NCI-H187 treated with DMSO at 0.1 percent for 48 hours (cell line): ENCODE measurements around the gene ZAP70.
A peak's percentile ranks its signal among the peaks of the same experiment; 100 is the strongest.
"Not testable (repeated sequence)": the region's sequence is repeated elsewhere in the genome, so short reads cannot be mapped to it uniquely, and the experiment has no call there.

Experiments used
- DNase-seq: peaks from one replicate; lab custom pipeline; 2025; lab: John Stamatoyannopoulos, UW

The ZAP70 gene

DNA sequence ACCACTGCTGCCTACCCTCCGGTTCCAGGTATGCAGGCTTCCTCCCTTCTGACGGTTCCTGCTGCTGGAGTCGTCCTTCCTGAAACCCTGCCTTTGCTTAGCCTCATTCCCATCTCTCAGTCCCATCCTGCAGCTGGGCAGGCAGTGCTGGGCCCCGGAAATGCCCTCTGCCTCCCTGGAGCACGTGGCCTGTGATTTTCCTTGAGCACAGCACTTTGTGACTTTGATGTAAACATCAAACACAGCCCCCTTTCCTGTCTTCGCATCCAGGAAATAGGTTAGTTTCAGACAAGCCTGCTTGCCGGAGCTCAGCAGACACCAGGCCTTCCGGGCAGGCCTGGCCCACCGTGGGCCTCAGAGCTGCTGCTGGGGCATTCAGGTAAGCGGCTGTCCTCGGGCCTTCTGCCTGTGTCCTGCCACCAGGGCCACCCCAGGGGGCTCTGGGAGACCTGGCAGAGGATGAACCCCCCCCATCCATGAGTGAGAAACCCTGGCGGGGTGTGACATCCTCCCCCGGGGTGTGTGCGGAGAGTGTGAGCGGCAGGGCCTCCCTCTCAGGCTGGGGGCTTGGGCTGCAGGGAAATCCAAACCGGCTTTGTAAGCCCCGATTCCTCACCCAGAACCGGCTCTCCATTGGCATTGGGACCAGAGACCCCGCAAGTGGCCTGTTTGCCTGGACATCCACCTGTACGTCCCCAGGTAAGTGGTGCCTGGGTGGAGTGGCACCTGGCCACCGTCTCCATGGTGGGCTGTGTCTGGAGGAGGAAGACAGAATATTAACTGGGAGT is at the start of gene ZAP70:
Gene ZAP70, plus strand, starts transcription at position 281 of the 788 bp plus-strand sequence. CDS start 10,461 bp downstream, outside the sequence.
- no peak for DNase-seq

- no peak for DNase-seq
These were observed 49.8 kb upstream of the ZAP70 start for GRCh38 chr2:97663626-97663961.

DNA sequence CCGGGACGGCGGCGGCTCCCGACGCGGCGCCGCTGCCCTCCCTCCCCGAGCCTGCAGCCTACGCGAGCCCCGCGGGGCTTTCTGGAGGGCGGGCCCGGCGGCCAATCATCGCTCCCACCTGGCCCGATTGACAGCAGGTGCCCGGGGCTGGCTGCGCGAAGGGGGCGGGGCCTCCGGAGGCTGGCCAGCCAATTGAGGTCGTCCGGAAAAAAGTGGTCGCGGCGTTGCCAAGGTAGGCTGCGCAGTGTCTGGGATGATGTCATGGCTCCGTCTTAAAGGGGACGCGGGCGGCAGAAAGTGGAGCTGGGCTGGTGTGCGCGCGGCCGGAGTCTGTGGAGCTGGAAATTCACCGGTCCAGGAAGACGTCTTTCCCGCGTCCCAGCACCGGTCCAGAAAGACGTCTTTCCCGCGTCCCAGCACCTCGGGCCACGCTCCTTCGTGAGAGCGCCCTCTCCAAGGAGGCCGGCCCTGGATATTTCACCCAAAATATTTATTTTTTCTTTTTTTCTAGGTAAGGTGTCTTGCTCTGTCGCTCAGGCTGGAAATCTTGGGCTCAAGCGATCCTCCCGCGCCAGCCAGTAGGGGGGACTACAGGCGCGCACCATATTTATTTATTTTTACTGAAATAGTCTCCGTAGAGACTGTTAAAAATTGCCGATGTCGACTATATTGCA is 49.3 kb upstream of the ZAP70 start, which contains the start of gene ACTR1B:
Gene ACTR1B, minus strand, starts transcription at position 83 of the 674 bp plus-strand sequence. CDS start 154 bp downstream, outside the sequence.
- DNase-seq = peak; percentile 95

DNA sequence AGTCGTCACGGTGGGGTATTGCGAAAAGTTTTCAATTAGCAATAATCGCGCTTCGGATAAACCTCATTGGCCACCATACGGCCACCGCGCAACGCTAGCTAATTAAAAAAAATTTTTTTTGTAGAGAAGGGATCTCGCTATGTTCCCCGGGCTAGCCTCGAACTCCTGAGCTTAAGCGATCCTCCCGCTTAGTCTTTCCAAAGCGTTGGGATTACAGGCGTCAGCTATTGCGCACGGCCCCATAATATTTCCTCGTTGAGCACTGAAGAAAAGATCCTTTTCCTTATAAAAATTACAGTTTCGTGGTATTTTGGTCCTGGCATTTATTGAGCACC is 48.8 kb upstream of the ZAP70 start:
- no peak for DNase-seq

GRCh38 chr2:97669448-97669847 is 43.9 kb upstream of the ZAP70 start, which contains the start of gene C2orf92:
TSS of gene C2orf92 (plus strand) at chr2:97669713. CDS start at chr2:97669789, 76 bp downstream.
- no peak for DNase-seq

DNA sequence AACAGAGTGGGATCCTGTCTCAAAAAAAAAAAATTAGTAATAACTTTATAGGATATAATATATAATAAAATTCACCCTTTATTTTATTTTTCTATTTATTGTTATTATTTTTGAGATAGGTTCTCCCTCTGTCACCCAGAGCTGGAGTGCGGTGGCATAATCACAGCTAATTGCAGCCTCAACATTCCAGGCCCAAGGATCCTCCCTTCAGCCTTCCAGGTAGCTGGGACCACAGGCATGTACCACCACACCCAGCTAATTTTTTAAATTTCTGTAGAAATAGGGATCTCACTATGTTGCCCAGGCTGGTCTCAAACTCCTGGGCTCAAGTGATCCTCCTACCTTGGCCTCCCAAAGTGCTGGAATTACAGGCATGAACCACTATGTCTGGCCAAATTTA is 42.9 kb upstream of the ZAP70 start:
- no peak for DNase-seq

- DNase-seq = no peak
These were observed 41.9 kb upstream of the ZAP70 start for GRCh38 chr2:97671526-97671925.

DNA sequence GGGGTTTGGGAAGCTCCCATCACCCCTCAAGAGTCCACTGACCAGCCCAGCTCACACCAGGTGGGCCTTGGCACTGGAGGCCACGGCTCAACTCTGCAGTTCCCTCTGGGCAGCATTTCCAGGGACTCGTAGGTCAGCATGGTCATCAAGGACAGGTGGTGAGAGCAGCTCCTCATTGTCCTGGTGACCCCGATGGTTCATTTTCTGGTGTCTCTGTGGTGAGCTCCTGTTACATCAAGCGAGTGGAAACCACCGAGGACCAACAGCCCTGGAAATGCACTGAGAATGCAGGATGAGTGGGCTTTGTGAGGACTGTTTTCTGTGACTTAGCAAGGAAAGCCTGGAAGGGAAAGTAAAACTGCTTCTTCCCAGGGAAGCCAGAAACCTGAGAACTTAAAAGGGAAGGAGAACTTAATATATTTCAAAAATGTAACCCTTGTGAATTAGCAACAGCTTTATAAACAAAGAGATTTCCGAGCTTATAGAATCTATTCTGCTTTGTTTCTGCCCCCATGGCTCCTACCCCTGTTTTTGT is 40.7 kb upstream of the ZAP70 start:
- DNase-seq = not testable (repeated sequence)

DNA sequence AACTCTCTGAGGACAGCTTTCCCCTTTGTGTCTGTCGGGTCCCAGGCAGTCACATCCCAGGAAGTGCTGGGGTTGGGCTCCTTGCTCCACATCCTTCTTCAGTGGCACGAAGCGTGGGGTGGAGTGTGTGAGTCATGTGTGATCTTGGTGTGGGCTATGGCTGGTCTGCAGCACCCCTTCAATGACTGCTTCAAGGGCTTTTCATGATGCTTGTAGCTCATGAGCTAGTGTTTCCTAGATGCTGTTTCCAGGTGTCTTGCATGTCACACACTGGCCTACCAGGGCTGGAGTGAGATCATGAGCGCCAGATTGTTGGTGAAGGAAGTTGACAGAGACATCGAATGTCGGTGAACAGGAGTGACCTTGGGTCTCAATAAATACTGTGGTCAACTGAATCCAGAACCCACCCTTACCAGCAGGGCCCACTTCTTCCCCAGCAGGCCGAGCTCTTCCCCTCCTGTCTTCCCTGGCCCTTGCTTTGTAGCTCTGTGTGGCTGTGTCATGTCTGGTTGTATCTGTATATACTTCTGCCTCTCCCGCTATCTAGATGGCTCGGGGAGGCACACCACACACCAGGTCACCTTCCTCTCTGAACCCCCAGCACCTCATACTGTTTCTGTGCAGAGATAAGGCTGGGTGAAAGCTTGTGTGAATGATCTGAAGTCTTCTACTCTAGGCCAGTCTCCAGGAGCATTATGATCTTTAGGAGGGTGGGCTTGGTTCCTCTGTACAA is 40.0 kb upstream of the ZAP70 start:
- no peak for DNase-seq

DNA sequence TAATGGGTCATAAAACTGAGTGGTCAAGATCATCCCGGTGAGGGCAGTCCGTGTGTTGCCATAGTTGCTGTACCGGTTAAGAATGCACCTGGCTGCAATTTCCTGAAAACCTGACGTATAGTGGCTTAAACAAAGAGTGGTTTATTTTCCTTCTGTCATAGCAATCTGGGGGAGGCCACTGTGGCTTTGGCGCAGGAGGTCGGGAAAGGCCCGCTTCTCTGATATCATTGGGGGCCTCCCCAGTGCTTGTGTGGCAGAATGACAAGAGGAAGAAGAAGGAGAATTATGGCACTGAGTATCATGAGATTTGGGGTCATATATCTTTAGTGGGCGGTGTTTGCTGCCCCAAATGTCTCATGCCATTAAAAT is 39.5 kb upstream of the ZAP70 start:
- DNase-seq = no peak

DNA sequence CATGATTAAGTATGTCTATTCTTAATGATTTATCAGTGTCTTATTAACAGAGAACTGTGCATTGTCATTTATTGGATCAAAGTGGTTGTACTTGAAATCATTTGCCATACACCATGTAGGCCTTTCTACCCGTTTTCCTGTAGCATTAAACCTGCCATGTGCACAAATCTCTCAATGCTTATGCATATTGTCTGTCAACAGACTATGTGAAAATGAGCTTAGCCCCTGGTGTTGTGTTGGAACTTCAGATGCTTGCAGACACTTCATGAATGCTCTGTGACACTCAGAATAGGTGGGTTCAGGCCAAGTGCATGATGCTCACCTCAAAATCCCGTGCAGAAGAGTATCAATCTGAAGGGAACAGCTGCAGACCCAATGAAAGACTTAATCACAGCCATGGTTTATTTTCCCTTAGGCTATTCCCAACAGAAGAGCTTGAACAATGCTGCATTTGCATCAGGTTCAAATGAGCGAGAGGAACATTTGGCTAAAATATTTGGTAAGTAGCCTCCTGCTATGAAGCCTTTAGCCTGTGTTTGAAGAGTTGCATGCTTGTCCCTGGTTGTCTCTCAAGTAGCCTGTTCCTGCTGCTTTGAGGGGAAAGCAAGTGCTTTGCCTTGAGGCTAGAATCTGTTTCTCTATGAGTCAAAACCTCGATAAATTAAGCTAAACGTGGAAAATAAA is 37.8 kb upstream of the ZAP70 start:
- no peak for DNase-seq

DNA sequence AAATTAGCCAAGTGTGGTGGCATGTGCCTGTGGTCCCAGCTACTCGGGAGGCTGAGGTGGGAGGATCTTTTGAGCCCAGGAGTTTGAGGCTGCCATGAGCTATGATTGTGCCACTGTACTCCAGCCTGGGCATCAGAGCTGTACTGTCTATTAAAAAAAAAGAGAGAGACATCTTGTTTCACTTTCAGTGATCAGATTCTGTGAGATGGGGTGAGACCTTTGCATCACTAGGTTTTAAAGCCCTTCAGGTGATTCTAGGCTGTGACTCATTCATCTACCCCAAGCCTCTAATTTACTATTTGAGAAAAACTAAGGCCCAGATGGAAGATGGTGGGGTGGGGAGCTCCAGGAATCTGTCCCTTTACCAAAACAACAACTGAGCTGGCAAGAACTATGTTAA is 36.8 kb upstream of the ZAP70 start:
- DNase-seq = no peak

DNA sequence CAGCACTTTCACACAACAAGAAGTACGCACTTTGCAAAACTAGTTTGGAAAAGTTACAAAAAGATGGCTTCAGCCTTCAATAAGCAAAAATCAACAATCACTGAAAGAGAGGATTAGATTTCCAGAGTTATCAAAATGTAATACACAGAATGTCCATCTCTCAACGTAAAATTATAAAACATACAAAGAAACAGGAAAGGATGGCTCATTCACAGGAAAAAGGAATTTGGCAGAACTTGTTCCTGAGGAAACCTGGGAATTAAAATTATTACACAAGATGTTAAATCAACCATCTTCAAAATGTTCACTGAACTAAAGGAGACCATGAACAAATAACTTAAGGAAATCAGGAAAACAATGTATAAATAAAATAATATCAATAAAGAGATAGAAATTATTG is 35.9 kb upstream of the ZAP70 start:
- DNase-seq = no peak

DNA sequence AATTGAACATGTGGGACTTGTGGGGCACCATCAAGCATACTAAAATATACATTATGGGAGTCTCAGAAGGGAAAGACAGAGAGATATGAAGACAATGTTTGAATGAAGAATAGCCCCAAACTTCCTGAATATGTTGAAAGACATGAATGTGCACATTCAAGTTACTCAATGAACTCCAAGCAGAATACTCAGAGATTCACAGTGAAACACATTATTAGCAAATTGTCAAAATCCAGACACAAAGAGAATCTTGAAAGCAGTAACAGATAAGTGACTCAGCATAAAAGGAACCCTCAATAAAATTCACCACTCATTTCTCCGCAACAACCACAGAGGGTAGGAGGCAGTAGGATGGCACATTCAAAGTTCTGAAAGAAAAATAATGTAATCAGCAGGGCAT is 35.1 kb upstream of the ZAP70 start:
- DNase-seq = no peak

DNA sequence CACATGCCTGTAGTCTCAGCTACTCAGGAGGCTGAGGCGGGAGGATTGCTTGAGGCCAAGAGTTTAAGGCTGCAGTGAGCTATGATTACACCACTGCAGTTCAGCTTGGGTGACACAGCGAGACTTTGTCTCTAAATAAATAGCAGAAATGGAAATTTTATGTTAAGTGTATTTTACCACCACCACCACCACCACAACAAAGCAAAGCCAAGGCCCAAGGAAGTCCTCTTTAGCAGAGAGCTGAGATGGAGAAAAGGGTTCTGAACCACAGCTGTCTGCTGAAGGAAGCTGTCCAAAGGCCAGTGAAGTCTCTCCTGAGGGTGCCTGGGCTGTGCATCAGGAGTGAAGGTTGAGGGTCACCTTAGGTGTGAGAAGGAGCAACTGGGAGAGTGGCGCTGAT is 26.1 kb upstream of the ZAP70 start:
- not testable (repeated sequence) for DNase-seq

GRCh38 chr2:97688062-97688827 is 25.1 kb upstream of the ZAP70 start:
- DNase-seq = no peak

DNA sequence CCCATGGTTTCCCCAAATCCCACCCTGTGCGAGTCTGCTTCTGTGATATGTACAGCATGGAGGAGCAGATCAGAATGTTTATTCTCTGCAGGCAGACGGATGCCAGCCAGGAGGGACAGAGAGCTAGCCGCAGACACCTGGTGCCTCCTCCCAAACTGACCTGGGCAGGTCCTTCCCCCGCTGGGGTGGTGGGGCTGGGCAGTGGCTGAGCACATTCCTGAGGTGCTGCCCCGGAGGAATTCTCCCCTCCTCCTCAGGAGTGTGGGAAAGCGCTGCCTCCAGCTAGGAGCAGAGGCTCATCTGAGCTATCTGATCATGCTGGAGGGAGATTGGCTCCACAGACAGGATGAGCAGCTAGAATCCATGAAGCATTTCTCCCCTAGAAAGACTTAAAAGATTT is 22.2 kb upstream of the ZAP70 start:
- DNase-seq = no peak

DNA sequence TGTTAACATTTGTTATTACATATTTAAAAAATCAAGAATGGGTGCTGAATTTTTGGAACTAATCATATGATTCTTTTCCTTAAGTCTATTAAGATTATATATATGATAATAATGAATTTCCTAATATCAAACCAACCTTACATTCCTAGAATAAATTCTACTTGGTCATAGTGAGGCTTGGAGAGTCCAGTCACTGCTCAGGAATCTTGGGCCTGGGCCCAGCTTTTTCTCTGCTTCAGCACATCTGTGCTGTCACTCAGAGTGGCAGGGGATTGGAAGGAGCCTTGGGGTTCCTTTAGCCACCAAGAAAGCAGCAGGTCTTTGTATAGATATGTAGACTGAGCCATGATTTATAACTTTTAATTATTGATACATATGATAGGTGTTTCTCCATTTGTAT is 19.9 kb upstream of the ZAP70 start:
- DNase-seq = no peak

DNA sequence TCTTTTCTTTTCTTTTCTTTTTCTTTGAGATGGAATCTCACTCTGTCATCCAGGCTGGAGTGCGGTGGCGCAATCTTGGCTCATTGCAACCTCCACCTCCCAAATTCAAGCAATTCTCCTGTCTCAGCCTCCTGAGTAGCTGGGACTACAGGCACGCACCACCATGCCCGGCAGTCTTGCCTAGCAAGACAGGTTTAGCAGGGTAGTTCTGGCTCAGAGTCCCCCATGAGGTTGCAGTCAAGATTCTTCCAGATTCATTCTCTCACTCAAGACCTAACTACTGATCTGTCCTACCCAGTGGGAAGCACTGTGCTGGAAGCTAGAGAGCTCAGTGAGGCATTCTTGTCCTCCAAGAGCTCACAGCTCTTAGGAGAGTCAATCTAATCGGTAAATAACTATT is 17.6 kb upstream of the ZAP70 start:
- DNase-seq = no peak

DNA sequence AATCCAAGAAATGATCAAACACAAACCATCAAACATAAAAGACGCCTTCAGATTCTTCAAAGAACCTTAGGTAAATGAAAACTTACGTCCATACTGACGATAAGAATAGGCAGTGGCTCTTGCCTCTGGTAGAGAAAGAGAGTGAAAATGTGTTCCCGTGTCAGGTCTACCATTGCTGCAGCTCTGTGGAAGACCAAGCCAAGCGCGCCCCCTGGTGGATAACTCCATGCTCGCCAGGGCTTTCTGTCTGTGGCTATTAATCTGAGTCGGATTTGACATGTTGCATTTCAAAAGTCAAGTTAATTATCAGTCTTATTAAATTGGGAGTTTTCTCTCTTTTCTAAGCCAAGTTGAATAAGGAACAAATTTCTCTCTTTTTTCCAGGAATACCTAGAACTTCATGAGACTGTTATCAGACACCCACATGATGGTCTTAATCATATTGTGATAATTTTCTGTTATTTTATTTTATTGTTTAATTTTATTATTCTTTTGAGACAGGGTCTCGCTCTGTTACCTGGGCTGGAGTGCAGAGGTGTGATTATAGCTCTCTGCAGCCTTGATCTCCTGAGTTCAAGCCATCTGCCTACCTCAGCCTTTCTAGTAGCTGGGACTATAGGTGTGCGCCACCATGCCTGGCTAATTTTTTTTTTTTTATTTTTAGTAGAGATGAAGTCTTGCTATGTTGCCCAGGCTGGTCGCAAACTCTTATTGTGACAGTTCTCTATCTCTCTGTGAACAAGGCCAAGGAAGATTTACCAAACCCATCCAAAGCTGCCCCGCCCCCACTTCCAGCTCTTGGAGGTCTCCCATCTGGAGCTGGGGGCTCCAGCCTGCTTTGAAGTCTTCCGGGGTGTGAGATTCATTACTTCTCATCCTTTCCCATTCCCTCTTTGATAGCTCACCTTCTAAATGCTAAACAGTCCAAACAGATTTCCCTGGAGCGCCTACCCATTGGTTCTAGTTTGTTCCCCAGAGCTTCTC is 15.8 kb upstream of the ZAP70 start:
- peak; percentile 48 for DNase-seq
